Measurements from ENCODE around the gene CACNA2D2. TPM values are rescaled to one million over a fixed set of nuclear protein-coding genes. Genes with fewer than 3 reads are reported as not detected.

Gene CACNA2D2
- total and polyA plus RNA-seq, 2 of the 4 experiments (the other 2 are of a cell fraction): 0.15 TPM; not detected in 1

GRCh38 chr3:50326182-50326541 lies 177.3 kb downstream of the CACNA2D2 start:
- Histone ChIP-seq H2AFZ (replicated peaks; ENCODE audit: low read length, poor library complexity) (no peak overlapping the region), H2BK120ac (ENCODE audit: low read depth, low read length) (no peak overlapping the region), H4K20me1 (ENCODE audit: insufficient read depth, low read length) (peaks cover 8% of the 10 kb centered on the region), H3K36me3 (ENCODE audit: control insufficient read depth, insufficient read depth, low read length) (peaks cover 22% of the 10 kb centered on the region), H4K5ac (ENCODE audit: low read depth, low read length) (no peak overlapping the region), H3K4ac (ENCODE audit: low read depth, low read length) (no peak overlapping the region), H3K56ac (ENCODE audit: extremely low read depth, insufficient read depth, low read length) (no peak overlapping the region), H3K9ac (ENCODE audit: low read depth, low read length) (no peak overlapping the region), H4K8ac (ENCODE audit: low read depth in 2 of 2, low read length in 2 of 2) (no peak overlapping the region), H3K27me3 (ENCODE audit: control insufficient read depth, insufficient read depth, low read length) (no peaks in the 10 kb centered on the region), H3K4me2 (ENCODE audit: low read depth, low read length) (no peak overlapping the region), H3K9me1 (ENCODE audit: insufficient read depth, low read length) (no peaks in the 10 kb centered on the region), H2BK15ac (ENCODE audit: low read depth, low read length) (no peak overlapping the region), H3K18ac (ENCODE audit: low read depth, low read length) (no peak overlapping the region), H2BK20ac (ENCODE audit: low read depth, low read length) (no peak overlapping the region), H4K91ac (ENCODE audit: insufficient read depth, low read depth, low read length) (no peak overlapping the region), H3K27ac (ENCODE audit: insufficient read depth, low read length) (no peak overlapping the region), H2AK5ac (ENCODE audit: low read depth, low read length) (no peak overlapping the region), H3K79me1 (ENCODE audit: low read depth in 1 of 2, low read length in 2 of 2) (peaks cover 23 to 39% of the 10 kb centered on the region in 2 experiments; a peak in 3 of 4 replicates), H2AK9ac (replicated peaks; ENCODE audit: low read depth, low read length, poor library complexity) (no peak overlapping the region), H3K23ac (ENCODE audit: low read depth, low read length) (no peak overlapping the region), H3K9me3 (ENCODE audit: control insufficient read depth, insufficient read depth, low read length) (no peaks in the 10 kb centered on the region), H3K14ac (replicated peaks; ENCODE audit: low read depth, low read length) (no peak overlapping the region), H3K4me3 (ENCODE audit: insufficient read depth, low read depth, low read length) (no peak overlapping the region), H3K4me1 (ENCODE audit: control insufficient read depth, insufficient read depth, low read length) (peaks cover 16% of the 10 kb centered on the region), H2BK5ac (ENCODE audit: low read depth, low read length, poor library complexity, severe bottlenecking) (no peak overlapping the region)
- in situ Hi-C loops (cut with MboI; ENCODE audit: low sequenced_read_pairs) (loop anchor here (25.0 kb wide), 3 partner anchors 1061 to 1836 kb away; partner anchors contain the start of genes ABHD14B, GPR62, MANF and PCBP4), dilution Hi-C loops (cut with HindIII; ENCODE audit: low sequenced_read_pairs, unreplicated experiment) (no loop called here), intact Hi-C loops (cut with micrococcal nuclease) (no loop called here)
- ChIA-PET POLR2A (ENCODE audit: unreplicated experiment) (no interaction called here), CTCF (no interaction called here)
- no TSS peak for BruUV-seq (replicated peaks)
- no CpG with 5 or more reads among the region's 8 CpGs for WGBS, 2 experiments (ENCODE audit: extremely low coverage in 2 of 2, insufficient read length in 1 of 2)
- DNase-seq: no peak
- no peak for ATAC-seq (ENCODE audit: low read depth)
- TF ChIP-seq BHLHE40 (IDR thresholded peaks at IDR 0.05; ENCODE audit: low read depth, low read length): no peak
- no peak for TF ChIP-seq RAD21 (IDR thresholded peaks at IDR 0.05; ENCODE audit: low read length)
- no peak for TF ChIP-seq FOS (IDR thresholded peaks at IDR 0.05; ENCODE audit: low read depth, low read length)
- no peak for TF ChIP-seq ELK1 (IDR thresholded peaks at IDR 0.05; ENCODE audit: borderline replicate concordance, low read depth, low read length)
- TF ChIP-seq RCOR1 (IDR thresholded peaks at IDR 0.05; ENCODE audit: insufficient replicate concordance, low read length): no peak
- no peak for TF ChIP-seq CTCF (conservative IDR thresholded peaks at IDR 0.05; ENCODE audit: low read depth, low read length)
